NCI-H2227 treated with DMSO at 0.1 percent for 48 hours (cell line): ENCODE measurements around the gene SCGB1D1.

Source experiments
- DNase-seq: peaks from one replicate; lab custom pipeline; 2025; lab: John Stamatoyannopoulos, UW

SCGB1D1 gene, protein sequence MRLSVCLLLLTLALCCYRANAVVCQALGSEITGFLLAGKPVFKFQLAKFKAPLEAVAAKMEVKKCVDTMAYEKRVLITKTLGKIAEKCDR

DNA sequence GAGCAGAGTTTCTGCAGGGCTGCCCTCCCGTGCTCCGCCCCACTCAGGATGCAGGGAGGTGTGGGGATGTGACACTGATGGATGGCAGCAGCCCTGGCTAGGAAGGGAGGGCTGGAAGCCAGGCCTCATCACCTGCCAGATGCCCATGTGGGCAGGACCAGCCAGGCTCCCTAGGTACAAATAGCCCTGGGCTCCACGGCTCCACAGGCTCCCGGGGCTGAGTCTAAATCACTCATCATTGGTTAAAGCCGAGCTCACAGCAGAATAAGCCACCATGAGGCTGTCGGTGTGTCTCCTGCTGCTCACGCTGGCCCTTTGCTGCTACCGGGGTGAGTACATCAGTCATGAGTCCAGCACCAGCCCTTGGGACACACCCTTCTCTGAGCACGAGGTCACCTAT, at the start of gene SCGB1D1:
TSS of gene SCGB1D1 (plus strand) at position 206 of the 400 bp plus-strand sequence. CDS start at position 275, 69 bp downstream.
- DNase-seq = no peak

DNA sequence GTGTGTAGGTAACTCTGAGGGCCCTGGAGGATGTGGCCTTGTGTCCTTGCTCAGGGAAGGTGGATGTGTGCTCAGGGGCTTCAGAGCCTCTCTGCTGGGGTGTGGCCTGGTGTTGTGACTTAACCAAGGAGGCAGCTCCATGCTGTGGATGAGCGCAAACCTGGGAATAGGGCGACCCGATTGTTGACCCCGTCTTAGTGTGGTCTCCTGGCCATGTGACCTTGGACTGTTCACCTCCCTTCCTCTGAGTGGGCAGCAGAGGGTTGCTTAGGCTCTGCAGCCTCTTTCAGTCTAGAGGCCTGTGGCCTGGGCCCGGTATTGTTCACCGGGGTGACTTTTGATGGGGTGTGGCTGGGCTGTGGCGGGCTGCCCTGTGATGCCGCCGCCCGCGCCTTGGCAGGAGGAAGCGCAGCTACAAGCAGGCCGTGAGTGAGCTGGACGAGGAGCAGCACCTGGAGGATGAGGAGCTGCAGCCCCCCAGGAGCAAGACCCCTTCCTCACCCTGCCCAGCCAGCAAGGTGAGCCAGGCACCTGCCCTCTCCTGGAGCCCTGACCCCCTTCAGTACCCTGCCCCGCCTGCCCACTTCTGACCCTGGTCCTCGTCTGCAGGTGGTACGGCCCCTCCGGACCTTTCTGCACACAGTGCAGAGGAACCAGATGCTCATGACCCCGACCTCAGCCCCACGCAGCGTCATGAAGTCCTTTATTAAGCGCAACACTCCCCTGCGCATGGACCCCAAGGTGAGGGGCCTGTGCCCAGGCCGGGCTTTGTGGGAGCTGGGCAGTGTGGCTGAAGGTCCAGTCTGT, 49.5 kb upstream of the SCGB1D1 start:
- no peak for DNase-seq

DNA sequence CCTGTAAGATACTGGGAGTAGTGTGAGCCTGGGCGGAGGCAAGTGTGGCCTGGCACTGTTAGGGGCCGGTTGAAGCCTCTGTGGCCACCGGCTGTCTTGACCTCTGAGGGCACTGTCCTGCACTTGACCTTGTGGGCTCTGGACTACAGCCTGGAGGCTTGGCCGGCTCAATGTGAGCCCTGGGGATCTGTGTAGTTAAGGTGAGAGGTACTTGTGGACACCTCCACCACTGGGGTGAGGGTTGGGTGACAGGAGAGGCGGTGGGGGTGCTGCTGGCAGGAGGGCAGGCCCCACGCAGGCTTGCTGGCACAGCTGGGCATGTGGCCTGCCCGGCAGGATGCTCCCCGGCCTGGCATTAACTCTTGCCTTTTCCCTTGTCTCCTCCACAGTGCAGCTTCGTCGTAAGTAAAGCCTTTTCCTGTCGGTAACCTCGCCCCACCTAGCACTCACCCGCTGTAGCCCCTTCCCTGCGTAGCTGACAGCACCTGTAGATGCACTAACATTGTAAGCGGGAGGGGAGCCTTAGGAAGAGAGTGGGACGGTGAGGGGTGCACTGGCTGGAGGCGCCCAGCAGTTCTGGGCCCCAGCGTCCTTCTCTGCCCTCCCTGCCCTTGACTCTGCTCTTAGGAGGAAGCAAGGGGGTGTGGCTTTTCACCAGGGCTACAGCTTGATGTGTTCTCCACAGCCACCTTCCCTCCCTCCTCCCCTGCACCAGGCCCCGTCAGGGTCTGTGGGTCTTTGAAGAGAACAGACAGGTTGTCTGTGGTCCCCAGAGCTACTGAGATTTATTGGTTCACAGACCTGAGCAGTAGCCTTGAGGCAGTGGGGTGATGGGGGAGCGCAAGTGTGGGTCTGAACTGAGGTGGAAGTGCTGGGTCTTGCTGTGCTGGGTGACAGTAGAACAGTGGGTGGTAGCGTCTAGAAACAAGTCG, 48.6 kb upstream of the SCGB1D1 start:
- DNase-seq = no peak

GRCh38 chr11:62142043-62142375, 48.0 kb upstream of the SCGB1D1 start:
- no peak for DNase-seq

- no peak for DNase-seq
These were observed 47.1 kb upstream of the SCGB1D1 start for GRCh38 chr11:62142921-62143320.

GRCh38 chr11:62143727-62144126, 46.3 kb upstream of the SCGB1D1 start:
- no peak for DNase-seq

- no peak for DNase-seq
These were observed 45.3 kb upstream of the SCGB1D1 start for GRCh38 chr11:62144641-62145255.

DNA sequence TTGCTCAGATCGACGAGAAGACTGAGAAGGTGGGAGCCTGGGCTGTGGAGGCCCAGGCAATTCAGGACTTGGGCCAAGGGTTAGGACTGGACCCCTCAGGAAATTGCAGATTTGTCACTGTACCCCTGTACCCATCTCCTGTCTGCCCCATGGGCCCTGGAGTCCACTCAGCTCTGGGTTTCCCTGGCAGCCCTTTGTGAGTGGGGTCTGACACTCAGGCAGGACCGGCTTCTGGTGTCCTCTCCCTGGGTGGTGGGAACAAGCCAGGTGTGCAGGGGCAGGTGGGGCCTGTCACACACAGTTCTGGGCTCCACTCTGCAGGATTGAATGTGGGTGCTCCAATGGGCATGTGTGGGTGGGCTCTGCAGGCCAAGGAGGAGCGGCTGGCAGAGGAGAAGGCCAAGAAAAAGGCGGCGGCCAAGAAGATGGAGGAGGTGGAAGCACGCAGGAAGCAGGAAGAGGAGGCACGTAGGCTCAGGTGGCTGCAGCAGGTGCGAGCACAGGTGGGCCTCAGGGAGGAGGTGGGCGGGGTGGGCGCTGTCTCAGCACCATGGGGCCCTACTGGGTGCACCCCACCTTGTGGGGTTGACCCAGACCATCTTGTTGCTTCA, 44.6 kb upstream of the SCGB1D1 start:
- DNase-seq = no peak

DNA sequence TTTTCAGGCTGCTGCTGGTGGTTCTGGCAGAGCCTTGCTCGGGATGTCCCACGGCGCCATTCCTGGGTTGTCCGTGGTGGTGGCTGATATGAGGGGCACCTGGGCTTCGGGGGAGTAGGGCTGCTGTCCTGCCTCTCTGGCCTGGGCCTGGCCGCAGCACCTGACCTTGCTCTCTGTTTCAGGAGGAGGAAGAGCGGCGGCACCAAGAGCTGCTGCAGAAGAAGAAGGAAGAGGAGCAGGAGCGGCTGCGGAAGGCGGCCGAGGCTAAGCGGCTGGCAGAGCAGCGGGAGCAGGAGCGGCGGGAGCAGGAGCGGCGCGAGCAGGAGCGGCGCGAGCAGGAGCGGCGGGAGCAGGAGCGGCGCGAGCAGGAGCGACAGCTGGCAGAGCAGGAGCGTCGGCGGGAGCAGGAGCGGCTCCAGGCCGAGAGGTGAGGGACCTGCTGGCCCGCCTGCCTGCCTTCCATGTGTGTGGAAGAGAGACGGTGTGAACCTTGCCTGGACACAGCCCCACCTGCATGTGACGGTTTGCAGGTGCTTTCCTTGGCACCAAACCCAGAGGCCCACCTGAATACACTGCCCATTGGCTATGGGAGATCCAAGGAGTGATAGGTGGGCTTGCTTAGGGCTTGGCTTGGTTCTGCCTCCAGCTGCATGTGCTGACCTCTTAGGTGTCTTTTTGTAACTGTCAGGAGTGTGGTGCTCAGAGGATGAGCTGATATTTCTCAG, 43.4 kb upstream of the SCGB1D1 start:
- no peak for DNase-seq

DNA sequence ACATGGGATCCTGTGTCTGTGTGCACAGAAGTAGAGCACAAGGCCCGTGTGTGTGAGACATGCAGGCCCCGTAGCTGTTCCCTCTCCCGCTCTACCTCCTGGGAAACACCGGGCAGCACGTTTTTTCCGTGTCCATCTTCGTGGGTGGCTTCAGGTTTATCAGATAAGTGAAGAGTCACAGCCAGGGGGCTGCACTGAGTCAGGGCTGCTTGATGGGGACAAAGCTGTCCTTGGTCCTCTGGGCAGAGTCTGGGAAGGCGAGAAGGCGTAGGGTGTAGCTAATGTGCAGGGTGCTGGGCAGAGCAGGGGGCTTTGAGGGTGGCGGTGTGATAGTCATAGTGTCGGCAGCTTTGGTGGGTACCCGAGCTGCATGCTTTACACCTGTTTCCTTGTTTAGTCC, 42.5 kb upstream of the SCGB1D1 start:
- no peak for DNase-seq

GRCh38 chr11:62148271-62148980, 41.6 kb upstream of the SCGB1D1 start:
- no peak for DNase-seq

DNA sequence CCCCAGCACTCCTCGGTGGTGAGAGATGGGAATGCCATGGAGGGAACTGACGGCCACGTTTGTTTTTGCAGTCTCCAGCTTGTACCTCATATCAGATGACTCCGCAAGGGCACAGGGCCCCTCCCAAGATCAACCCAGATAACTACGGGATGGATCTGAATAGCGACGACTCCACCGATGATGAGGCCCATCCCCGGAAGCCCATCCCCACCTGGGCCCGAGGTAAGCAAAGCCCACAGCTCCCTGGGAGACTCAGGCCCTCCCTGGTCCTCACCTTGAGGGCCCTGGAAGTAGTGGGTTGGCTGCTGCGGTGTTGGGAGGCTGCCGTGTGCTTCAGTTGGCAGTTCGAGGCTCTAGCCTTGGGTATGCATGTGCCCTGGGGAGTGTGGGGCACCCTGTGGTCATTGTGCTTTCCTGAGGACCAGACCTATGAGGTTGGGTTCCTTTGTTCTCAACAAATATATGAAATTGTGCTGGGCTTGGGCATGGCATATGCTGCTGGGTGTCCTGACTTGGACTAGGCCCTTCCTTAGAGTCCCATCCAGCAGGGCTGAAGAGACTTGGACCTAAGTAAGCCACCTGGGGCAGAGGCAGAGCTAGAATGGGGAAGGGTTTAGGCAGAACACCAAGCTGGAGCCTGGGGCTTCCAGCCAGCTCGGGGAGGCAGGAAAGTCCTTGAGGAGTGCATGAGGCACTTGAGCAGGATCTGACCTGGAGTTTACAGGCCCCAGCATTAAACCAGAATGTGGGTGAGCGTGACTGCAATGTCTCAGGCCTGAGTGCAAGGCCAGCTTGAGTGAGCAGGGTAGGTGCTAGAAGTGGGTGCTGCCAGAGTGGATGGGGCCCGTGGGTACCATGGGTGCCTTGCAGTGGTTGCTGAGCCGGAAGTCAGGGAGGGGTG, 39.8 kb upstream of the SCGB1D1 start:
- DNase-seq = no peak

- no peak for DNase-seq
These were observed 38.9 kb upstream of the SCGB1D1 start for GRCh38 chr11:62150887-62151736.

GRCh38 chr11:62151737-62152102, 38.3 kb upstream of the SCGB1D1 start:
- DNase-seq = no peak

GRCh38 chr11:62152245-62153086, 37.5 kb upstream of the SCGB1D1 start:
- DNase-seq = no peak

GRCh38 chr11:62153087-62153395, 37.0 kb upstream of the SCGB1D1 start:
- DNase-seq = no peak

DNA sequence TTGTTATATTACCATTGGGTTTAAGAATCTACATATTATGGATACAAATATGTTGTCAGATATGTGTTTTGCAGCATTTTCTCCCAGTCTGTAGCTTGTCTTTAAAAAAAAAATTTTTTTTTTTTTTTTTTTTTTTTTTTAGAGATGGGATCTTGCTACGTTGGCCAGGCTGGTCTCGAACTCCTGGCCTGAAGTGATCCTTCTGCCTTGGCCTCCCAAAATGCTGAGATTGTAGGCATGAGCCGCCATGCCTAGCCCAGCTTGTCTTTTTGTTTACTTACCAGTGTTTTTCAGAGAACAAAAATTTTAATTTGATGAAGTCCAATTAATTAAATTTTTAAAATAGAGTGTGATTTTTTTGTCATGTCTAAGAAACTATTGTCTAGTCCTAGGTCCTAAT, 36.4 kb upstream of the SCGB1D1 start:
- DNase-seq = no peak

GRCh38 chr11:62157603-62158002, 32.4 kb upstream of the SCGB1D1 start:
- DNase-seq = no peak
